ENCODE data around the gene KRTAP4-9. TPM values are rescaled to one million over a fixed set of nuclear protein-coding genes. Genes with fewer than 3 reads are reported as not detected.

KRTAP4-9 gene
- total and polyA plus RNA-seq, 12 donors, result not detected

- intact Hi-C loops (cut with DNase I), result no loop called here
- H3K27me3 ChIP-seq, result no peaks in the 10 kb centered on the region
- TF ChIP-seq CTCF (IDR thresholded peaks at IDR 0.05) (no peak), POLR2A (IDR thresholded peaks at IDR 0.05) (no peak)
- no peak within 1 kb of the TSS for H3K4me3 ChIP-seq
- no peaks in the 10 kb centered on the region for H3K36me3 ChIP-seq (replicated peaks in 1 of 2)
- H3K27ac ChIP-seq, result no peak within 1 kb of the TSS
- DNase-seq, result no peak
- no peaks in the 10 kb centered on the region for H3K9me3 ChIP-seq (replicated peaks in 1 of 3)
- no peaks in the 10 kb centered on the region for H3K4me1 ChIP-seq (replicated peaks in 1 of 2)
- WGBS, 4 donors, result 86 to 94% (median 88%) methylated on average over 5 to 6 of the region's 6 CpGs
These were observed 39.2 kb upstream of the KRTAP4-9 start, which contains the start of gene KRTAP2-4 for GRCh38 chr17:41065829-41066624. TSS of gene KRTAP2-4 (minus strand) at chr17:41065879. CDS start at chr17:41065845, 34 bp downstream.

- DNase-seq, result no peak
- no peaks in the 10 kb centered on the region for H3K36me3 ChIP-seq (replicated peaks in 1 of 2)
- TF ChIP-seq POLR2A (IDR thresholded peaks at IDR 0.05) (no peak), CTCF (IDR thresholded peaks at IDR 0.05) (no peak)
- H3K4me1 ChIP-seq (replicated peaks in 1 of 2), result no peaks in the 10 kb centered on the region
- no peaks in the 10 kb centered on the region for H3K9me3 ChIP-seq (replicated peaks in 1 of 3)
- H3K4me3 ChIP-seq, result no peak overlapping the region
- intact Hi-C loops (cut with DNase I), result no loop called here
- H3K27me3 ChIP-seq, result no peaks in the 10 kb centered on the region
- H3K27ac ChIP-seq, result no peak overlapping the region
These were observed 37.9 kb upstream of the KRTAP4-9 start for GRCh38 chr17:41067281-41067680.

- 70 to 85% (median 78%) methylated on average over 3 of the region's 3 CpGs for WGBS, 4 donors
- H3K9me3 ChIP-seq (replicated peaks in 1 of 3), result no peaks in the 10 kb centered on the region
- no peaks in the 10 kb centered on the region for H3K36me3 ChIP-seq (replicated peaks in 1 of 2)
- intact Hi-C loops (cut with DNase I), result no loop called here
- H3K4me1 ChIP-seq (replicated peaks in 1 of 2), result no peaks in the 10 kb centered on the region
- no peak for DNase-seq
- TF ChIP-seq CTCF (IDR thresholded peaks at IDR 0.05) (no peak), POLR2A (IDR thresholded peaks at IDR 0.05) (no peak)
- no peaks in the 10 kb centered on the region for H3K27me3 ChIP-seq
- H3K4me3 ChIP-seq, result no peak overlapping the region
- no peak overlapping the region for H3K27ac ChIP-seq
These were observed 36.2 kb upstream of the KRTAP4-9 start for GRCh38 chr17:41069031-41069430.

- no peak for DNase-seq
These were observed 33.4 kb upstream of the KRTAP4-9 start for GRCh38 chr17:41071606-41072360.

More at GRCh38 chr17:41071606-41072360, 33.4 kb upstream of the KRTAP4-9 start:
- intact Hi-C loops (cut with DNase I), result no loop called here
- Histone ChIP-seq H3K4me3 (no peak overlapping the region), H3K4me1 (replicated peaks in 1 of 2) (no peaks in the 10 kb centered on the region), H3K9me3 (replicated peaks in 1 of 3) (no peaks in the 10 kb centered on the region), H3K27ac (no peak overlapping the region), H3K27me3 (no peaks in the 10 kb centered on the region), H3K36me3 (replicated peaks in 1 of 2) (no peaks in the 10 kb centered on the region)
- 77 to 84% (median 80%) methylated on average over 5 of the region's 5 CpGs for WGBS, 4 donors
- TF ChIP-seq CTCF (IDR thresholded peaks at IDR 0.05) (no peak), POLR2A (IDR thresholded peaks at IDR 0.05) (no peak)

Measured in adrenal gland (tissue), 12 donors.